H1 (cell line): Measurements from ENCODE around the gene TRABD. TPM values are rescaled to one million over a fixed set of nuclear protein-coding genes. Genes with fewer than 3 reads are reported as not detected.

Source experiments
- ATF2 ChIP-seq: IDR thresholded peaks from 2 replicates; pipeline ENCODE4 v1.6.1; 2012; ENCODE audit warnings: low read length, inconsistent platforms
- ATF3 ChIP-seq: IDR thresholded peaks from 2 replicates; pipeline ENCODE4 v1.6.1; 2011; ENCODE audit warnings: low read depth, mild to moderate bottlenecking, low read length; ENCODE audit not compliant: insufficient read depth
- E2F6 ChIP-seq: IDR thresholded peaks from 2 replicates; pipeline ENCODE4 v1.6.1; 2012; ENCODE audit warnings: inconsistent platforms
- FOSL1 ChIP-seq: IDR thresholded peaks from 2 replicates; pipeline ENCODE4 v1.6.1; 2011; ENCODE audit warnings: mild to moderate bottlenecking, low read depth, low read length, moderate library complexity; ENCODE audit not compliant: insufficient read depth
- SIN3A ChIP-seq, 2 experiments: IDR thresholded peaks in 1 of 2; conservative IDR thresholded peaks in 1 of 2; 2 replicates each; pipeline ENCODE4 v1.6.1; 2011 to 2012; ENCODE audit warnings: low read length in 2 of 2, improper control_type of control experiment in 1 of 2, low read depth in 1 of 2, mild to moderate bottlenecking in 1 of 2
- SIX5 ChIP-seq: IDR thresholded peaks from 2 replicates; pipeline ENCODE4 v1.6.1; 2011; ENCODE audit warnings: mild to moderate bottlenecking, low read depth, low read length
- polyA plus RNA-seq, 7 experiments: library from polyadenylated mRNA; depleted of rRNA in 3 of 7; stranded (reverse) in 5 of 7; unstranded in 2 of 7; fragments of >200 nt in 5 of 7; fragments of 200-250 nt in 2 of 7; gene quantifications; 1 replicate in 5 of 7; 2 replicates in 1 of 7; 4 replicates in 1 of 7; pipeline versions ENCODE4 v1.2.1 to v1.2.3, GENCODE V29; 2011 to 2013; ENCODE audit warnings: missing spikeins in 2 of 7, mixed read lengths in 2 of 7
- total RNA-seq: library from RNA; stranded (reverse); fragmentation: NEBNext Ultra II Directional; extraction: Animal tissue kit (Norgen Biotek cat#: 25700); gene quantifications from 2 replicates; pipeline ENCODE4 v1.2.1, GENCODE V29; 2021

Gene TRABD
- total and polyA plus RNA-seq, 2 of the 8 experiments (the other 6 are each of a cell fraction or from before 2014, with no cell fraction given) = 44.2 to 57.5 TPM

DNA sequence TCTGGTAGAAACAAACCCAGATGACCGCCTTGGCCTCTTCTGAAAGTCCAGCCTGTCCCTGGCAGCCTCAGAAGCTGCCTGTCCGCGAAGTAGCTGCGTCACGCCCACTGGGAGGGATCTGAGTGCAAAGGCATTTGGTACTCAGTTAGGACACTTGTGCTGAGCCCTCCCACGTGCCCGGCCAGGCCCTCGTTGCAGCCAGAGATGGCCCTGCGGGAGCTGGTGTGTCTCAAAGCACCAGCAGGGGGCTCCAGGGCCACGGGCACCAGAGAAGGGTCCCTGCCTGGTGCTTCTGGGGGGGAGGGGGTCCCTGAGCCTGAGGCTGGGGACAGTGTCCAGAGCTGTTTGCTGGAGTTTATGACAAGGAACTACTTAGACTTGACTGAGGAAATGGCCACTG is 20.9 kb downstream of the TRABD start (continued):
- TF ChIP-seq ATF2 (no peak), FOSL1 (no peak), SIN3A (conservative IDR thresholded peaks at IDR 0.05 in 1 of 2, IDR thresholded peaks at IDR 0.05 in 1 of 2; ENCODE audit: low read depth in 1 of 2, low read length in 2 of 2) (no peak), ATF3 (no peak), E2F6 (peak; percentile 35; the same call in 1 of the 2 replicates), SIX5 (no peak)
